Measurements from ENCODE around the gene PCMT1.

- TF ChIP-seq MAX (IDR thresholded peaks at IDR 0.05; ENCODE audit: low read depth, low read length) (no peak), CTCF (IDR thresholded peaks at IDR 0.05; ENCODE audit: low read depth, low read length) (no peak), POLR2A (IDR thresholded peaks at IDR 0.05; ENCODE audit: extremely low read depth, insufficient read length) (no peak)
Observed at GRCh38 chr6:149750136-149750609, 632 bp downstream of the PCMT1 start.

All from NB4 (cell line).